Limb (tissue), 2 donors: ENCODE results near the gene LMO3.
"Not testable (repeated sequence)": the region's sequence is repeated elsewhere in the genome, so short reads cannot be mapped to it uniquely, and the experiment has no call there.

Experiments used
- DNase-seq, 2 donors: peaks; one replicate each; pipeline ENCODE4 v3.0.0-alpha.2; 2016; ENCODE audit errors: extremely low spot score in 2 of 2

Gene LMO3

DNA sequence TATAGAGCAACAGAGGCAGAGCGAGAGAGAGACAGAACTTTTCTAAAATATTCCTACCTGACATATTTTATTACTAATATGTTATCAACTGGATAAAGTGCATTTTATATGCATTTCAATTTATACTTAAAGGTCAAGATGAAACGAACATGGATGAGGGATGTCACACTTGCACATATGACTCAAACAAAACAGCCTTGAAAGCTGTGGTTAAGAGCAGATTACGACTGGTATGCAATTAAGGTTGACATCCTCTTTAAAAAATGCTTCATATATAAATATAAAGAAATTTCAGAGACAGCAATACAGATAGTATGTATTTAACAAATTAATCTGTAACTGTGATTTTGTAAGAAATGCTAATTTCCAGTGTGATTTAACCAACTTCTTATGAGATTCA is 52.5 kb downstream of the LMO3 start:
- no peak for DNase-seq

DNA sequence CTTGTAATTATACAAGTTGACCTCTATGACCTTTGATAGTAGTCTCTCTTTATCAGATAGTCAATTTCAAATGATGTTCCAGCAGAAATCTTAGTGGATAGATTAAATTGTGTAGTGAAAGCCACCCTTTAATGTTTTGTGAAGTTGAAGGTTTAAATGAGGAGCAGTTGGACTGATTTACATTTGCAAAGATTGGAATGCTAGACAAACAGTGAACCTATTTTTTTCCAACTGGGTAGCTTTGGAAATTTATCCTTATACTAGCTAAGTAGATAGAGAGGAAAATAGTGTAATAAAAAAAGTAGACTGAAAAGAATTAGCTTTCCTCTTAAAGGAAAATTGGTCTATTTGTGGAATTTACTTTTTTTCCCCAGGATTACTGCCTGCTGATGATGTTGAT is 53.7 kb downstream of the LMO3 start:
- DNase-seq = no peak

- no peak for DNase-seq
Measured at GRCh38 chr12:16545836-16546235, 60.1 kb downstream of the LMO3 start.

GRCh38 chr12:16542586-16542985 is 63.4 kb downstream of the LMO3 start:
- DNase-seq = no peak

DNA sequence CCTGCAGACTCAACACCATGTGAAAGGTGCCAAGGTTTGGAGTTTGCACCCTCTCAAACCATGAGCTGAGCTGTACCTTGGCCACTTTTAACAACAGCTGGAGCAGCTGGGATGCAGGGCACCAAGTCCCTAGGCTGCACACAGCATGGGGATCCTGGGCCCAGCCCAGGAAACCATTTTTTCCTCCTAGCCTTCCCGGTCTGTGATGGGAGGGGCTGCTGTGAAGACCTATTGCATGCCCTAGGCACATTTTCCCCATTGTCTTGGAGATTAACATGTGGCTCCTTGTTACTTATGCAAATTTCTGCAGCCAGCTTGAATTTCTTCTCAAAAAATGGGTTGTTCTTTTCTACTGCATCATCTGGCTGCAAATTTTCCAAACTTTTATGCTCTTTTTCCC is 68.3 kb downstream of the LMO3 start:
- DNase-seq = not testable (repeated sequence)

GRCh38 chr12:16531621-16532020 is 74.3 kb downstream of the LMO3 start:
- peak in 1 of 2 donors; percentile 41 for DNase-seq

GRCh38 chr12:16530268-16530850 is 75.6 kb downstream of the LMO3 start:
- DNase-seq = no peak

- DNase-seq = no peak
Measured at GRCh38 chr12:16526693-16527092, 79.3 kb downstream of the LMO3 start.

GRCh38 chr12:16524378-16524777 is 81.6 kb downstream of the LMO3 start:
- DNase-seq = no peak

DNA sequence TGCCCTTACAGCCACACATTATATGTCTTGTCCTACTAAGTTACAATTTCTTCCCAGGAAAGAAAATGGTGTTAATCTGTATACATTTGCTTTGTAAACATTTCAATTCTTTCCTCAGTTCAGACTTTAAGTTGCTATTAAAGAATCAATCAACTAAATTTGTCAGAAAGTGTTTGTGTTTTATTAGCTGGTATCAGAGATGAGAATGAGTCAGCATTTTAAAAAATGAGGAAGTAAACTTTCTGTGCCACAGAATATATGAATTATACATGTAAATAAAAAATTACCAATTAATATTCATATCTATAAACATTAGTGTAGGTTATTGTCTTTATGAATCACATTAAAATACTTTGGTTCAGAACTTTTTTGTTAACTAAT is 82.0 kb downstream of the LMO3 start:
- DNase-seq = no peak

- no peak for DNase-seq
Measured at GRCh38 chr12:16523284-16523950, 82.5 kb downstream of the LMO3 start.

- DNase-seq = no peak
Measured at GRCh38 chr12:16520328-16520727, 85.6 kb downstream of the LMO3 start.

- no peak for DNase-seq
Measured at GRCh38 chr12:16515666-16516065, 90.3 kb downstream of the LMO3 start.

- no peak for DNase-seq
Measured at GRCh38 chr12:16513231-16513630, 92.7 kb downstream of the LMO3 start.

GRCh38 chr12:16509411-16509810 is 96.6 kb downstream of the LMO3 start:
- no peak for DNase-seq

DNA sequence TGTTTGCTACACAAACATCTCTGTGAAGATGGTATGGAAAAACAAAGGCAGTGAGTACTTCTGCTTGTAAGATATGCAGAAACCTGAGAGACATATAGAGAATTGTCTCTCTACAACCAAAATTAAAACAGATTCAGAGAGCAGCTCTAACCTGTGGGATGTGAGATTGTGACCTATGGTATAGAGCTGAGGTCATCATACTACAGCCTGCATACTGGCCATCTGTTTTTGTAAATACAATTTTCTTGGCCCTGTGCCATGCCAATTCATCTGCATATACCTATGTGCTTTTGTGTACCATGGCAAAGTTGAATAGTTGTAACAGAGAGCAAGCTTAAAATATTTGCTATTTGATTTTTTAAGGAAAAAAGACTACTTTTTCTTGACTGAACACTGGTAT is 99.6 kb downstream of the LMO3 start:
- no peak for DNase-seq

DNA sequence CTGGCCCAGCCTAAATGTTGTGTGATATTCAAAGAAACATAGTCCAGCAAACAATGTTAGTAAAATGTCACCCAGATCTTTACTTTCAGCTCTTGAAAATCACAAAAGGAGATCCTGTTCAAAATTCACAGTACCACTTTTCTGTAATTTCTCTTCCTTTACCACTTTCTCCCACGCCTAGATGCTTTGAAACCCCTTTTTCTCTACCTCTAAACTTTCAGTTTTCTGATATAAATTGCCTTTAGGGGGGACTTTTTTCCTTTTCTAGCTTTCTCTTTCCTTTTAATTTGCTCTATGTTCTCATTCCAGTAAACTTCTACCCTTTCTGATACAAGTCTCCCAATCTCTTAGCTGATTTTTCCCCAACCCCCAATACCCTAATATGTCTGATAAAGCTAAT is 101.8 kb downstream of the LMO3 start:
- no peak for DNase-seq

- DNase-seq = no peak
Measured at GRCh38 chr12:16499611-16500010, 106.4 kb downstream of the LMO3 start.
